Breast epithelium (tissue), 3 donors: ENCODE measurements around the gene PIGQ.

Experiments
- CTCF ChIP-seq, 3 donors: fragments of 450-650 bp; IDR thresholded peaks; one replicate each; pipeline ENCODE4 v1.5.1; 2016 to 2017; ENCODE audit warnings: antibody characterized with exemption in 3 of 3, mild to moderate bottlenecking in 3 of 3, moderate library complexity in 3 of 3
- POLR2A ChIP-seq: fragments of 450-650 bp; IDR thresholded peaks from one replicate; pipeline ENCODE4 v1.6.1; 2016; ENCODE audit warnings: antibody characterized with exemption, mild to moderate bottlenecking, moderate library complexity

DNA sequence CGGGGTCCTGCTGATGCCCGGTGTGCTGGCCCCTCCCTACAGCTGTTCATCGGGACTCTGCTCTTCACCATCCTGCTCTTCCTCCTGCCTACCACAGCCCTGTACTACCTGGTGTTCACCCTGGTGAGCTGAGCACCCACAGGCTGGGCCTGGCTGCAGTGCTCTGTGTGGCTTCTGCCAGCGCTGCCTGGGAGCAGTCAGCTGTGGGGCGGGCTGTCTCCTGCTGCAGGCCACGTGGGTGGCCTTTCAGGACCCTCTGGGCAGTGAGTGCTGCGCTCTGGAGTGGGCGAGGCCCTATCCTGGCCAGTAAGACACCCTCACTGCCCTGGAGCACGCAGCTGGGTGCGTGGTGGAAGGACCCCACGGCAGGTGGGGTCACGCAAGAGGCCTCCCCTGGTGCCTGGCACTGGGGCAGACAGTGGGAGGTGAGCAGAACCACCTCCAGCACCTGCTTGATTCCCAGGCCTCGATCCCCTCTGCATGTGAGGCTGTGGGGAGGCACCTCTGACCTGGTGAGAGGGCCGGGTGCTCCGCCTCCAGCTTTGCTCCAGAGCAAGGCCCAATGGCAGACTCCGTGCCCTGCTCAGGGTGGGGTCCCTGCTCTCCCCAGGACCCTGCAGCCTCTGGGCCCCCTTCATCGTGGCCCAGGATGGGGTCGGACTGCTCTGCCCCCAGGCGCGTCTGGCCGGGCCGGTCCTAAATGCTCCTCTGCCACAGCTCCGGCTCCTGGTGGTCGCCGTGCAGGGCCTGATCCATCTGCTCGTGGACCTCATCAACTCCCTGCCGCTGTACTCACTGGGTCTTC, 10.6 kb downstream of the PIGQ start:
- no peak for TF ChIP-seq CTCF (IDR thresholded peaks at IDR 0.05)
- no peak for TF ChIP-seq POLR2A
